CD4-positive, alpha-beta T cell treated with Interleukin-2 at 100 ng/mL for 4 hours (primary cell): ENCODE results near the gene CEP83.

Source experiments
- DNase-seq: peaks from one replicate; pipeline ENCODE4 v3.0.0-alpha.2; 2020; ENCODE audit warnings: low spot score

CEP83 gene

DNA sequence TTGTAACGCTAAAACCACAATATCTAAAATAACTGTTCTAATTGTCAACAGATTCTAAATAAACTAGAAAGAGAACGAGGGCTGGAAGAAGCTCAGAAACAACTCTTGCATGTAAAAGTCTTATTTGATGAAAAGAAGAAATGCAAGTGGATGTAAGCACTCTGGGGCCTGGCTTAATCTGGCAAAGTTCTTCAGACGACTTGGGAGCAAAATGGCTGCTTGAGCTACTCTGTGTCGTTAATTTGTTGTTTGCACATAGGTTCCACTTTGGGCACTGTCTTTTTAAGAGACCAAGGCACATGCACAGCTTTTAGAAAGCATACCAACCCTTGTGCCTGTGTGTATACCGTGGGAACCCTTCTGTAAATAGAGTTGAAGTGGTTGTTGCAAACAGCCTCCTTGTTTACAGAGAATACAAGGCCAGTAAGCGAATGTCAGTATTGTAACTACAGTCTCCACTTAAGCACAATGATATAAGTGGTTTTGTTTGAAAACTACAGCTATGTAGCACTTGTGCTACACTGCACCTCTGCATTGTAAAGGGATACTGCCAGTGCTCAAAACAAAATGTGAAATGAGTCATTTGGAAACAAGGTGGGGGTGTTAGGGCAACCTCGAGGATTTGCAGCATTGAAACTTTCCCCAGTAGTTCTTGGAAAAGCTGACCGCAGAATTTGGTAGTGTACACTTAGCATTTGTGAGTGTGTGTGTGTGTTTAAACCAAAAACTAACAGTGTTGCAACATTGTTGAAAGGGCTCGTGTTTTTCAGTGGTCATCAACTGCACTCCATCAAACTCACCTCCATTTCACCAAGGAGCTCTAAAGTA lies 154.3 kb downstream of the CEP83 start:
- peak; percentile 63 for DNase-seq

- DNase-seq: no peak
Observed at GRCh38 chr12:94304566-94305061, 155.1 kb downstream of the CEP83 start.

- DNase-seq: no peak
Observed at GRCh38 chr12:94304012-94304411, 155.7 kb downstream of the CEP83 start.

DNA sequence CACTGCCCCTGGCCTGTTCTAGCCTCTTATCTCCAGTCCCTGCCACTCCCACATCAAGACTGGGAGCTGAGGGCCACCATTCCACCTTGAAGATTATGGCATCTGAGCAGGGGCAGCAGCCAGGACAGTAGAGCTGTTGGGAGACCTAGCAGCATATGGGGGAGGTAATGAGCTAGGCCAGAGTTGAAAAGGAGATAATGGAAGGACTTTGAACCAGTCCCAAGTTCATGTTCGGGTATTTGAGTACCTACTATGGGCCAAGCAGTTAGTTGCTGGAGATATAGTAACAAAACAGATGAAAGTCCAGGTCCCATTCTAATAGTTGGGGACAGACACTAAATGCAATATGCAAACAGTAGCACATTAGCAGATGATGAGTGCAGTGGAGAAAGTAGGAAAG lies 159.8 kb downstream of the CEP83 start:
- no peak for DNase-seq

DNA sequence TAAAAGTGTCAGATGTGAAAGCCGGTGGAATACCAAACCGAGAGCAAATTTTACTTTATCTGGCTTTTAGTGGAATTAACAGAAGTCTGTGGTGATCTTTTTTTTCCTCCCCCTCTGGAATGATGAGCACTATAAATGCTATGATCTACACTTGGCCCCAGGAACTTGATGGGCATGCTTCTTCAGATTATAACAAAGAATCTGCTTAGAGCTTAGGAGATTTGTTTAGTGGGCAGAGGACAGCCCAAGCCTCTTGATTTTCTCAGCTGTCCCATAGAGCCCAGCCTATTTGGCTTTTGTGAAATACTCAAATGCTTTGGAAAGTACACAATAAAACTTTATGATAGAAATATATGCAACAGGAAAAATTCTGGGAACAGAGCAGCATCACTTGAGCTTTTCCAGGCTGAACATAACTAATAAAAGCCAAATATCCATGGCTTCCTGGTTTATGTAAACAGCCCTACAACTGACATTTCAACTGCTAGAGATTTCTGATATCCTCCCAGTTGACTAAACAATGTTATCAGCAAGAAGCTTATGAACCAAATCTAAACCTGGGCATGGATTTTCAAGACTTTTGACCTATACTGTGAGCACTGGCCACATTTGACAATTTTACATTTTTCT lies 161.7 kb downstream of the CEP83 start:
- no peak for DNase-seq

- no peak for DNase-seq
Observed at GRCh38 chr12:94297096-94297699, 162.5 kb downstream of the CEP83 start.

GRCh38 chr12:94290353-94290752 lies 169.3 kb downstream of the CEP83 start:
- no peak for DNase-seq

DNA sequence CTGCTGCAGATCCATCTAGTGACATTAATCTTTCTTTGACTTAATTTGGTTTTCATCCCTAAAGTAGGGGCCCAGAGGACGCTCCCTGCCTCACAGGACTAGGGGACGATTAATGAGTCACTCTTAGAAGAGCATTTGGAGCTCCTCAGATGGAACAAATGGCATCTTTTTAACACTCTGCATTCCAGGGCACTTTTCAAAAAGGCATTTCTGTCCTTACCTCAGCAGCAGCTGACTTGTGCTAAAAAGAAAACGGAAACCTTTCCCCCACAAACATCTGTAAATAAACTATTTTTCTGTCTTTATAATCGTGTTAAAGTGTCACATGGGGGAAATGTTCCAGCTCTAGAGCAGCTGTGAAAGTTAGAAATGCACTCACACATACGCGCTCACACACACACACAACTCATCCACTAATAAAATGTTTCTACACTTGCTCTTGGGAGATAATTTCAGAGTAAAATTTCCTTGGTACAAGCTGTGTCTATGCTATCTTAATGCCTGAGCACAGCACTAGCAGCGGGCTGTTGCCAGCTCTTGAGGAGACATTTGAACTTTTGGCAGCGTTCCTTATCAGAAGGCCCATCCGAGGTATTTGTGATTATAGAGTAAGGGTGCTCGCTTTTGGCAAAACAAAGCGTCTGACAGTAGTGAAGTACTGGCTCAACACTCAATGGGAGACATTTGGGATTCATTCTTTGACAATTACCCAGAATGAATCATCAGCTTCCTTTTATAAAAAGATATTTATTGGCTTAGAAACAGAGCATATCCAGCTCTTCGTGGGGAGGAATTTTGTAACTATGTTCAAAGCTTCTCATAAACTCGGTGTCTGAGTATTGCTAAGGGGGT lies 170.0 kb downstream of the CEP83 start:
- DNase-seq: no peak

DNA sequence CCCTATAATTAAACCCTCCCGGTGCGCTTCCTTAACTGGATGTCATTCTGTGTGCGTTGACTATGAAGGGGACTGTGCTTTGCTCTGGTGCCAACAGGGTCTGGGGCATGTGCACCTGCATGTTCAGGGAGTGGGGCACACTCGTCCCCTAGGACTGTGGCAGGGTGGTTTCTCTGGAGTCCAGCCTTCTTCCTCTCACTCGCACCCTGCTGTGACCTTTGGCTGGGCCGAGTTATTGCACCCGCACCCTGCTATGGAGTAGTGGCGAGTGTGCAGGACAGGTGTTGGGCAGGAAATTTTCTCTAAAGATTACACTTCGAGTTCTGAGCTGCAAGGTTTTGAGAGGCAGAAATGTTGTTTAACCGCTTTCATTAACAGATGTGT lies 172.4 kb downstream of the CEP83 start:
- no peak for DNase-seq

GRCh38 chr12:94286583-94287244 lies 173.0 kb downstream of the CEP83 start:
- no peak for DNase-seq

DNA sequence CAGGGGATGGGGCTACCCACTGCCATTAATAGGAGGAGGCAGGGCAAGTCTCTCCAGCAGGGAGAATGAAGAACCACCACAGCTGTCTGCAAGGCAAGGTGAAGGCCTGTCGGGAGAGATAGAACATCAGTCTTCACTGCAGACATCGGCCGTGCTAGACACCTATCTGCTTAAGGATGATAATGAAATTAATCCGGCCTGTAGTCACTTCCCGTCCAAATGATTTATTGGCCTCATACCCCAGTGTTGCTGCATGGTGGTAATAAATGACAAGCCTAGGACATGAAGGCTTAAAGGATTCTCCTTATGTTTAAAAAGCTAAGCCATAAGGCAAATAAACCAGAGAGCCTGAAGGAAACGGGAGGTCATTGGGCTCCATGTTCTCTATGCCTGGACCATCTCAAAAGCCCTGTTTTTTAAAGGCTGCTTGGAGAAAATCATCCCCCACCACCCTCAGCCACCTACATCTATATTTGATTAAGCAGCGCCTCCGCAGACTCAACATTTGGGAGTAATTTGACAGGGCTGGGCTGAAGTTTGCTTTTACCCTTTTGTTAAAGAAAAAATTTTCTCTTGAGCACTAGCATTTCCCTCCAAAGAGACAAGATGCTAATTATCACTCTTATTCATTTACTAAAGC lies 173.6 kb downstream of the CEP83 start:
- no peak for DNase-seq

GRCh38 chr12:94284859-94285258 lies 174.8 kb downstream of the CEP83 start:
- no peak for DNase-seq

DNA sequence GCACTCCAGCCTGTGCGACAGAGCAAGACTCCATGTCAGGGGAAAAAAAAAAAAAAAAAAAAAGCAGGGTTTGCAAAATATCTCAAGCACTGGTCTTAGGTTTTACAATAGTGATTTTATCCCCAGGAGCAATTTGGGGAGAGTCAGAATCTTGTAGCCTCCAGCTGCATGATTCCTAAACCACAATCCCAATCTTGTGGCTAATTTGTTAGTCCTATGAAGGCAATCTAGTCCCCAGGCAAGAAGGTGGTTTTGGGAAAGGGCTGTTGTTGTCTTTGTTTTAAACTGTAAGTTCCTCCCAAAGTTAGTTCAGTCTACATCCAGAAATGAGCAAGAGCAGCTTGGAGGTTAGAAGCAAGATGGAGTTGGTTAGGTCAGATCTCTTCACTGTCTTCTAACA lies 175.6 kb downstream of the CEP83 start:
- DNase-seq: no peak

GRCh38 chr12:94282675-94283074 lies 177.0 kb downstream of the CEP83 start:
- DNase-seq: peak; percentile 56

GRCh38 chr12:94280063-94280462 lies 179.6 kb downstream of the CEP83 start:
- no peak for DNase-seq

GRCh38 chr12:94277426-94278000 lies 182.2 kb downstream of the CEP83 start:
- no peak for DNase-seq

- DNase-seq: no peak
Observed at GRCh38 chr12:94276725-94277124, 182.9 kb downstream of the CEP83 start.

DNA sequence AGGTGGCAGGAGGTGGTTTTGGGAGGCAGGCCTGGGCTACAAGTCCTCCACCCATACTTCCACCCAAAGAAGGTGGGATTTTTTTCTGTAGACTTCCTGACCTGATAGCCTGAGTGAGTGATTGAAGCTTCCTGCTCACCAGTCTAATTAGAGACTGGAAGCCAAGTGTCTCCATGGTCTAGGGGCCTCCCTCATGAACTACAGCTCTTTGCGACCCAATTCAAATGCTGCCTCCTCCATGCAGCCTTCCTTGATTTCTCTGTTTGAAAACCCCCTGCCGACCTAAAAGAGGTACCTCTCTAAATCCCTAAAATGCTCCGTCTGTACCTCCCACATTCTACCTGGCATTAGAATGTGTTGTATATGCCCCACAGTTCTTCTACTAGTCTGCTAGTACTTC lies 186.4 kb downstream of the CEP83 start:
- no peak for DNase-seq

GRCh38 chr12:94272280-94272679 lies 187.4 kb downstream of the CEP83 start:
- no peak for DNase-seq

DNA sequence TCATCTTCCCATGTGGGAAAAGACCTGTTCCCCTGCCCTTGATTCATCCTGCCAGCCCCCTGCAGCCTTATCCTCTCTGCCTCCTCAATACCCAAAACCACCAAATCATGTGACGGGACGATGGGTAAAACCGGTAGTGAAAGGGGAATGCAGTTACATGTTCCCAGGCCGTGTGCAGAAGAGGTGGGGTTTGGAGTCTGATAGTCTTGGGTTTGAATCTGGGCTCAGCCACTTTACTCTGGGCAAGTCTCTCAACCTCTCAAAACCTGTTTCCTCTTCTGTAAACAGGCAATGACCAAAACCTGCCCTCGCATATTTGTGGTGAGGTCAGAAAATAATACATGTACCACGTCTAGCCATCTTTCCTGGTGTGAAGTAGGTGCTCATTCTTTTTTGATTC lies 188.3 kb downstream of the CEP83 start:
- DNase-seq: no peak
